IMR-90 (cell line): ENCODE measurements around the gene PTGDS. TPM values are rescaled to one million over a fixed set of nuclear protein-coding genes. Genes with fewer than 3 reads are reported as not detected.

Experiments
- ATAC-seq: fragments of 200-7000 bp; cut with Tn5 transposase; 2 replicates; pipeline ENCODE4 v1.9.1; 2020; ENCODE audit warnings: low read depth, mild to moderate bottlenecking, moderate library complexity
- BruUV-seq: library from RNA; stranded (reverse); fragments of 400-500 nt; replicated peaks from 2 replicates; lab custom pipeline; 2021; lab: Mats Ljungman, UMichigan
- CTCF ChIA-PET: fragments of 300-600 bp; formaldehyde crosslinking; extraction: SDS; loops from one replicate; lab custom pipeline; 2021; ENCODE audit warnings: antibody characterized with exemption; lab: Yijun Ruan, JAX
- POLR2A ChIA-PET: fragments of 300-600 bp; sonication (Branson Sonifier 250); formaldehyde crosslinking; loops from one replicate; lab custom pipeline; 2022; ENCODE audit warnings: antibody characterized with exemption; ENCODE audit not compliant: unreplicated experiment; lab: Charles Lee
- DNase-seq: peaks from one replicate; pipeline ENCODE4 v3.0.0; 2013
- H2AFZ ChIP-seq: replicated peaks from 2 replicates; pipeline ENCODE3; 2013; ENCODE audit warnings: low read length, mild to moderate bottlenecking; ENCODE audit not compliant: poor library complexity
- H2AK5ac ChIP-seq: 2 replicates; pipeline ENCODE4 v1.6.1; 2013; ENCODE audit warnings: low read depth, low read length, inconsistent platforms
- H2AK9ac ChIP-seq: replicated peaks from 2 replicates; pipeline ENCODE3; 2013; ENCODE audit warnings: mild to moderate bottlenecking, low read depth, low read length, moderate library complexity; ENCODE audit not compliant: poor library complexity
- H2BK120ac ChIP-seq: 2 replicates; pipeline ENCODE4 v1.6.1; 2013; ENCODE audit warnings: low read depth, low read length, inconsistent platforms
- H2BK15ac ChIP-seq: 3 replicates; pipeline ENCODE4 v1.6.1; 2013; ENCODE audit warnings: low read depth, low read length, inconsistent platforms
- H2BK20ac ChIP-seq: 2 replicates; pipeline ENCODE4 v1.6.1; 2013; ENCODE audit warnings: low read depth, mild to moderate bottlenecking, inconsistent platforms, low read length, moderate library complexity
- H2BK5ac ChIP-seq: 2 replicates; pipeline ENCODE4 v1.6.1; 2013; ENCODE audit warnings: mild to moderate bottlenecking, low read depth, low read length, inconsistent platforms; ENCODE audit not compliant: poor library complexity, severe bottlenecking
- H3K14ac ChIP-seq: replicated peaks from 2 replicates; pipeline ENCODE4 v1.6.1; 2013; ENCODE audit warnings: low read depth, low read length, inconsistent platforms
- H3K18ac ChIP-seq: 2 replicates; pipeline ENCODE4 v1.6.1; 2013; ENCODE audit warnings: low read depth, low read length, control low read depth
- H3K23ac ChIP-seq: 2 replicates; pipeline ENCODE4 v1.6.1; 2013; ENCODE audit warnings: low read depth, low read length, inconsistent platforms
- H3K27ac ChIP-seq: 2 replicates; pipeline ENCODE4 v1.5.1; 2013; ENCODE audit warnings: mild to moderate bottlenecking, control low read depth, low read length; ENCODE audit not compliant: insufficient read depth
- H3K27me3 ChIP-seq: 2 replicates; pipeline ENCODE4 v1.6.1; 2013; ENCODE audit warnings: low read length; ENCODE audit not compliant: control insufficient read depth, insufficient read depth
- H3K36me3 ChIP-seq: 2 replicates; pipeline ENCODE4 v1.6.1; 2013; ENCODE audit warnings: low read length, mixed read lengths; ENCODE audit not compliant: control insufficient read depth, insufficient read depth
- H3K4ac ChIP-seq: 2 replicates; pipeline ENCODE4 v1.6.1; 2013; ENCODE audit warnings: low read depth, low read length, inconsistent platforms
- H3K4me1 ChIP-seq: 2 replicates; pipeline ENCODE4 v1.6.1; 2013; ENCODE audit warnings: low read length, mixed read lengths; ENCODE audit not compliant: control insufficient read depth, insufficient read depth
- H3K4me2 ChIP-seq: 2 replicates; pipeline ENCODE4 v1.6.1; 2013; ENCODE audit warnings: low read depth, mild to moderate bottlenecking, control low read depth, low read length, moderate library complexity
- H3K4me3 ChIP-seq: 2 replicates; pipeline ENCODE4 v1.5.1; 2013; ENCODE audit warnings: low read depth, mild to moderate bottlenecking, control low read depth, low read length, moderate library complexity; ENCODE audit not compliant: insufficient read depth
- H3K56ac ChIP-seq: 2 replicates; pipeline ENCODE4 v1.6.1; 2013; ENCODE audit warnings: low read length, inconsistent platforms; ENCODE audit not compliant: insufficient read depth; ENCODE audit errors: extremely low read depth
- H3K79me1 ChIP-seq, 2 experiments: 2 replicates each; pipeline ENCODE4 v1.6.1; 2013; ENCODE audit warnings: low read length in 2 of 2, inconsistent platforms in 1 of 2, low read depth in 1 of 2
- H3K9ac ChIP-seq: 2 replicates; pipeline ENCODE4 v1.6.1; 2013; ENCODE audit warnings: low read depth, low read length, control low read depth
- H3K9me1 ChIP-seq: 2 replicates; pipeline ENCODE4 v1.6.1; 2013; ENCODE audit warnings: low read length, inconsistent platforms; ENCODE audit not compliant: insufficient read depth
- H3K9me3 ChIP-seq: 2 replicates; pipeline ENCODE4 v1.6.1; 2013; ENCODE audit warnings: low read length; ENCODE audit not compliant: control insufficient read depth, insufficient read depth
- H4K20me1 ChIP-seq: 2 replicates; pipeline ENCODE4 v1.6.1; 2013; ENCODE audit warnings: low read length, inconsistent platforms; ENCODE audit not compliant: insufficient read depth
- H4K5ac ChIP-seq: 2 replicates; pipeline ENCODE4 v1.6.1; 2013; ENCODE audit warnings: mild to moderate bottlenecking, low read depth, low read length, control low read depth
- H4K8ac ChIP-seq, 2 experiments: 2 replicates each; pipeline ENCODE4 v1.6.1; 2013; ENCODE audit warnings: low read depth in 2 of 2, low read length in 2 of 2, control low read depth in 1 of 2, inconsistent platforms in 1 of 2
- H4K91ac ChIP-seq: 2 replicates; pipeline ENCODE4 v1.6.1; 2013; ENCODE audit warnings: low read depth, low read length, inconsistent platforms; ENCODE audit not compliant: insufficient read depth
- BHLHE40 ChIP-seq: fragments of 150-350 bp; IDR thresholded peaks from 2 replicates; pipeline ENCODE4 v1.6.1; 2016; ENCODE audit warnings: mild to moderate bottlenecking, low read depth, low read length
- CEBPB ChIP-seq: IDR thresholded peaks from 2 replicates; pipeline ENCODE4 v1.6.1; 2012; ENCODE audit warnings: low read depth, low read length, improper control_type of control experiment
- CHD1 ChIP-seq: IDR thresholded peaks from 2 replicates; pipeline ENCODE4 v1.6.1; 2012; ENCODE audit warnings: low read depth, low read length, improper control_type of control experiment
- FOS ChIP-seq: fragments of 150-350 bp; IDR thresholded peaks from 2 replicates; pipeline ENCODE4 v1.6.1; 2016; ENCODE audit warnings: low read depth, low read length
- MAFK ChIP-seq: IDR thresholded peaks from 2 replicates; pipeline ENCODE4 v1.6.1; 2012; ENCODE audit warnings: low read depth, low read length, improper control_type of control experiment
- MAZ ChIP-seq: IDR thresholded peaks from 2 replicates; pipeline ENCODE4 v1.6.1; 2012; ENCODE audit warnings: low read depth, mild to moderate bottlenecking, low read length, improper control_type of control experiment, moderate library complexity, borderline replicate concordance
- MXI1 ChIP-seq: IDR thresholded peaks from 2 replicates; pipeline ENCODE4 v1.6.1; 2012; ENCODE audit warnings: low read depth, mild to moderate bottlenecking, low read length, moderate library complexity, borderline replicate concordance
- NFE2L2 ChIP-seq: fragments of 150-350 bp; IDR thresholded peaks from 2 replicates; pipeline ENCODE4 v1.6.1; 2016; ENCODE audit warnings: low read depth, mild to moderate bottlenecking, low read length
- POLR2A ChIP-seq: IDR thresholded peaks from 2 replicates; pipeline ENCODE4 v1.6.1; 2012; ENCODE audit warnings: mild to moderate bottlenecking, low read depth, low read length
- RAD21 ChIP-seq: IDR thresholded peaks from 2 replicates; pipeline ENCODE4 v1.6.1; 2012; ENCODE audit warnings: low read length, improper control_type of control experiment
- RCOR1 ChIP-seq: IDR thresholded peaks from 2 replicates; pipeline ENCODE4 v1.6.1; 2012; ENCODE audit warnings: mild to moderate bottlenecking, low read length, improper control_type of control experiment; ENCODE audit not compliant: insufficient replicate concordance
- RFX5 ChIP-seq: IDR thresholded peaks from 2 replicates; pipeline ENCODE4 v1.8.0; 2012; ENCODE audit warnings: low read depth, mild to moderate bottlenecking, low read length, moderate library complexity
- SMC3 ChIP-seq: fragments of 150-350 bp; IDR thresholded peaks from 2 replicates; pipeline ENCODE4 v1.6.1; 2016; ENCODE audit warnings: low read depth, mild to moderate bottlenecking, antibody characterized with exemption, low read length, moderate library complexity
- WGBS, 2 experiments: methylation state at CpG; one replicate each; pipeline versions ENCODE4 v1.1.5 to v1.1.7; 2013; ENCODE audit warnings: missing lambda C conversion rate in 2 of 2; ENCODE audit not compliant: insufficient read length in 1 of 2; ENCODE audit errors: extremely low coverage in 2 of 2; 5-methylcytosine and 5-hydroxymethylcytosine counted together
- dilution Hi-C: fragments of 300-500 bp; cut with HindIII; formaldehyde crosslinking; loops from one replicate; pipeline ENCODE4 v1.14.3; 2018; ENCODE audit warnings: low sequenced_read_pairs; ENCODE audit not compliant: unreplicated experiment
- in situ Hi-C: fragments of 300-500 bp; cut with MboI; formaldehyde crosslinking; loops from 3 replicates; pipeline ENCODE4 v1.14.3; 2019; ENCODE audit warnings: low sequenced_read_pairs, inconsistent platforms, mixed read lengths
- intact Hi-C: fragments of 100-400 bp; cut with micrococcal nuclease; formaldehyde crosslinking; loops from 2 replicates; pipeline ENCODE4 v1.10.0; 2022
- polyA plus RNA-seq, 3 experiments: library from polyadenylated mRNA; depleted of rRNA; stranded (reverse); fragments of >200 nt; gene quantifications; 2 replicates each; pipeline ENCODE4 v1.2.3, GENCODE V29; 2012; ENCODE audit warnings: low replicate concordance in 1 of 3
- total RNA-seq: library from RNA; depleted of rRNA; stranded (reverse); fragments of >200 nt; gene quantifications from 2 replicates; pipeline ENCODE4 v1.2.3, GENCODE V29; 2012
- TF ChIP-seq, protein P1 (sequence below): conservative IDR thresholded peaks from 2 replicates; pipeline ENCODE4 v1.5.1; 2012; ENCODE audit warnings: mild to moderate bottlenecking, low read depth, low read length, improper control_type of control experiment
- TF ChIP-seq, protein P2 (sequence below): fragments of 150-350 bp; IDR thresholded peaks from 2 replicates; pipeline ENCODE4 v1.6.1; 2017; ENCODE audit warnings: mild to moderate bottlenecking, antibody characterized with exemption, low read length, low read depth
- TF ChIP-seq, protein P3 (sequence below): fragments of 150-350 bp; IDR thresholded peaks from 2 replicates; pipeline ENCODE4 v1.6.1; 2016; ENCODE audit warnings: low read depth, mild to moderate bottlenecking, low read length, moderate library complexity, borderline replicate concordance

PTGDS gene
- total and polyA plus RNA-seq, 2 of the 4 experiments (the other 2 are of a cell fraction), result 1.2 TPM; not detected in 1

DNA sequence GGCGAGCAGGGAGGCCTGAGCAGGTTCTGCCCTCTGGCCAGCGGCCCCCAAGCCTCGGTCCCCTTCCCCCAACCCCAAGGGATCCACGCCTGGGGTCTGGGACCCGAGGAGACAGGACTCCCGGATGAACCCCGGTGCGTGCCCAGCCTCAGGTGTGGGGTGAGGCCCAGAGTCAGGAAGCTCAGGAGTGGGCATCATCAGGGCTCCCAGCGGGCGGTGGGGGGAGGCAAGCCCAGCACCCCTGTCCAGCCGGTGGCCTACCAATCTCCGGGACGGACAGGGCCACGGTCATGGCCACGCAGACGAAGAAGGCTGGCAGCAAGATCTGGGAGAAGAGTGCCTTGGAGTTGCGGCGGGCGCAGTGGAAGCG lies 36.3 kb downstream of the PTGDS start:
- Histone ChIP-seq H4K5ac (no peak overlapping the region), H3K27me3 (no peaks in the 10 kb centered on the region), H4K8ac (no peak overlapping the region), H2BK5ac (no peak overlapping the region), H3K27ac (no peak overlapping the region), H2AK5ac (no peak overlapping the region), H2BK120ac (no peak overlapping the region), H3K4me1 (no peaks in the 10 kb centered on the region), H3K18ac (no peak overlapping the region), H3K9me3 (no peaks in the 10 kb centered on the region), H3K4me2 (no peak overlapping the region), H2AFZ (no peak overlapping the region), H3K4me3 (no peak overlapping the region), H3K79me1 (no peaks in the 10 kb centered on the region), H4K20me1 (no peaks in the 10 kb centered on the region), H3K23ac (no peak overlapping the region), H2AK9ac (no peak overlapping the region), H3K56ac (no peak overlapping the region), H3K9me1 (no peaks in the 10 kb centered on the region), H3K9ac (no peak overlapping the region), H3K14ac (no peak overlapping the region), H2BK20ac (no peak overlapping the region), H3K36me3 (peaks cover 48% of the 10 kb centered on the region), H2BK15ac (no peak overlapping the region), H3K4ac (no peak overlapping the region), H4K91ac (no peak overlapping the region)
- ChIA-PET POLR2A (no interaction called here), CTCF (no interaction called here)
- intact Hi-C loops, result no loop called here
- no peak for TF ChIP-seq POLR2A
- TF ChIP-seq MAFK, result no peak
- TF ChIP-seq, protein P1, sequence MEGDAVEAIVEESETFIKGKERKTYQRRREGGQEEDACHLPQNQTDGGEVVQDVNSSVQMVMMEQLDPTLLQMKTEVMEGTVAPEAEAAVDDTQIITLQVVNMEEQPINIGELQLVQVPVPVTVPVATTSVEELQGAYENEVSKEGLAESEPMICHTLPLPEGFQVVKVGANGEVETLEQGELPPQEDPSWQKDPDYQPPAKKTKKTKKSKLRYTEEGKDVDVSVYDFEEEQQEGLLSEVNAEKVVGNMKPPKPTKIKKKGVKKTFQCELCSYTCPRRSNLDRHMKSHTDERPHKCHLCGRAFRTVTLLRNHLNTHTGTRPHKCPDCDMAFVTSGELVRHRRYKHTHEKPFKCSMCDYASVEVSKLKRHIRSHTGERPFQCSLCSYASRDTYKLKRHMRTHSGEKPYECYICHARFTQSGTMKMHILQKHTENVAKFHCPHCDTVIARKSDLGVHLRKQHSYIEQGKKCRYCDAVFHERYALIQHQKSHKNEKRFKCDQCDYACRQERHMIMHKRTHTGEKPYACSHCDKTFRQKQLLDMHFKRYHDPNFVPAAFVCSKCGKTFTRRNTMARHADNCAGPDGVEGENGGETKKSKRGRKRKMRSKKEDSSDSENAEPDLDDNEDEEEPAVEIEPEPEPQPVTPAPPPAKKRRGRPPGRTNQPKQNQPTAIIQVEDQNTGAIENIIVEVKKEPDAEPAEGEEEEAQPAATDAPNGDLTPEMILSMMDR, result no peak
- TF ChIP-seq, protein P2, sequence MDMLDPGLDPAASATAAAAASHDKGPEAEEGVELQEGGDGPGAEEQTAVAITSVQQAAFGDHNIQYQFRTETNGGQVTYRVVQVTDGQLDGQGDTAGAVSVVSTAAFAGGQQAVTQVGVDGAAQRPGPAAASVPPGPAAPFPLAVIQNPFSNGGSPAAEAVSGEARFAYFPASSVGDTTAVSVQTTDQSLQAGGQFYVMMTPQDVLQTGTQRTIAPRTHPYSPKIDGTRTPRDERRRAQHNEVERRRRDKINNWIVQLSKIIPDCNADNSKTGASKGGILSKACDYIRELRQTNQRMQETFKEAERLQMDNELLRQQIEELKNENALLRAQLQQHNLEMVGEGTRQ, result no peak
- TF ChIP-seq RFX5, result no peak
- no peak for TF ChIP-seq MAZ
- no peak for TF ChIP-seq CHD1
- TF ChIP-seq CEBPB, result no peak
- TF ChIP-seq SMC3, result no peak
- no peak for TF ChIP-seq RCOR1
- no peak for TF ChIP-seq RAD21
- TF ChIP-seq BHLHE40, result no peak
- no peak for TF ChIP-seq NFE2L2
- TF ChIP-seq, protein P3, sequence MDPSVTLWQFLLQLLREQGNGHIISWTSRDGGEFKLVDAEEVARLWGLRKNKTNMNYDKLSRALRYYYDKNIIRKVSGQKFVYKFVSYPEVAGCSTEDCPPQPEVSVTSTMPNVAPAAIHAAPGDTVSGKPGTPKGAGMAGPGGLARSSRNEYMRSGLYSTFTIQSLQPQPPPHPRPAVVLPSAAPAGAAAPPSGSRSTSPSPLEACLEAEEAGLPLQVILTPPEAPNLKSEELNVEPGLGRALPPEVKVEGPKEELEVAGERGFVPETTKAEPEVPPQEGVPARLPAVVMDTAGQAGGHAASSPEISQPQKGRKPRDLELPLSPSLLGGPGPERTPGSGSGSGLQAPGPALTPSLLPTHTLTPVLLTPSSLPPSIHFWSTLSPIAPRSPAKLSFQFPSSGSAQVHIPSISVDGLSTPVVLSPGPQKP, result no peak
- TF ChIP-seq FOS, result no peak
- TF ChIP-seq MXI1, result no peak
- 98% methylated on average over 8 of the region's 20 CpGs; no CpG with 5 or more reads in 1 of the 2 experiments for WGBS, 2 experiments
- dilution Hi-C loops, result no loop called here
- no TSS peak for BruUV-seq
- DNase-seq (no peak), ATAC-seq (no peak)
- in situ Hi-C loops, result no loop called here
